PFSK-1 (cell line): Measurements from ENCODE around the gene TRPC3.

Source experiments
- POLR2AphosphoS5 ChIP-seq: IDR thresholded peaks from 2 replicates; pipeline ENCODE4 v1.6.1; 2012; ENCODE audit warnings: low read depth, mild to moderate bottlenecking, control low read depth, low read length, moderate library complexity
- SIN3A ChIP-seq: IDR thresholded peaks from 2 replicates; pipeline ENCODE4 v1.6.1; 2012; ENCODE audit warnings: mild to moderate bottlenecking, low read length, moderate library complexity, borderline replicate concordance; ENCODE audit not compliant: insufficient read depth
- TAF1 ChIP-seq: IDR thresholded peaks from 2 replicates; pipeline ENCODE4 v1.6.1; 2012; ENCODE audit warnings: low read length, control low read depth, borderline replicate concordance; ENCODE audit not compliant: insufficient read depth

DNA sequence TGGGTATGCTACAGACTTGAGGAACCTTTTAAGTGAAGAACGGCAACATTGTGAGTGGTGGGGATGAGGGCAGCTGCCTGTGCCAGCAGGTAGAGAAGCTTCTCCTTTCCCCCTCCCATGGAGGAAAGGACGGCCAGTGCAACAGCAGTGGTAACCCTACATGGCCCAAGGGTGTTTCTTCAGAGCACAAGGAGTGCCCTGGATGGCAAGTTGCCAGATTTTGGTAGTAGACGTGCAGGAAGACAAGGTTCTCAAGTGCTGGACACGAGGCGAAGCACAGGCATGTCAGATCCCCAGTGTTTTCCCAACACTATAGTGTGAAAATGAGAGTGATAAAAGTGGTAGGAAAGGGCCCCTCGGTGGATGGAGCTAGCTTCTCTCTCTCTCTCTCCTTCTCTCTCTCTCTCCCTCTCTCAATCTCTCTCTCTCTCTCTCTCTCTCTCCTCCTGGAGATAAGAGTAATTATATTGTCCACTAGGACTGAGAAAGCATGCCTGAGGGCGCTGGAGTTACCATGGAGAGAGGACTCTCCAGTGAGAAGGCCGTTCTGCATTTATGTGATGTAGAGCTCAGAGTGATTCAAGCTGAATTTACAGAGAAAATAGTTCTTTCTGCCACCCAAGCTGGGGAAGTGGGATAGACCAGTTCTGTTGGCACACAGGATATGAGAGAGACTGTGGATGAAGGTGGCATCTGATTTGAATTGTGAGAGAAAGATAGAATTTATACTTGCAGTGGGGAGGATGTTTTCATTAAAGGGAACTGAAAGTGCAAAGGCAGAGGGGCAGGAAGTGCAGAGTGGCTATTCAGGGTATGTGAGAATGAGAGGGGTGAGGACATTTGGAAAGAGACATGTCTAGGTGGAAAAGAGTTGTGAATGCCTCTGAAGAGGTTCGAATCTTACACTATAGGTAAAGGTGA lies 25.7 kb upstream of the TRPC3 start:
- TF ChIP-seq POLR2AphosphoS5 = no peak
- TF ChIP-seq TAF1 = no peak
- TF ChIP-seq SIN3A = no peak
